Spleen (tissue), 11 donors: ENCODE measurements around the gene VSTM2L. TPM values are rescaled to one million over a fixed set of nuclear protein-coding genes. Genes with fewer than 3 reads are reported as not detected.

ENCODE experiments used
- DNase-seq: peaks from one replicate; pipeline ENCODE4 v3.0.0-alpha.2; 2020
- H3K27ac ChIP-seq, 8 donors: fragments of 200-600 bp; sonication (generic) in 7 of 8; 1 replicate in 4 of 8; 2 replicates in 4 of 8; pipeline versions ENCODE4 v1.5.0 to v1.8.0; 2016 to 2021; ENCODE audit warnings: inconsistent platforms in 4 of 8, mild to moderate bottlenecking in 4 of 8, moderate library complexity in 1 of 8
- H3K27me3 ChIP-seq, 7 donors: fragments of 200-600 bp; sonication (generic) in 6 of 7; replicated peaks in 1 of 7; 1 replicate in 4 of 7; 2 replicates in 3 of 7; pipeline versions ENCODE4 v1.5.0 to v1.8.0; 2016 to 2021; ENCODE audit warnings: inconsistent platforms in 3 of 7, mild to moderate bottlenecking in 1 of 7
- H3K36me3 ChIP-seq, 6 donors: fragments of 200-600 bp; sonication (generic) in 5 of 6; 1 replicate in 4 of 6; 2 replicates in 2 of 6; pipeline versions ENCODE4 v1.5.0 to v1.8.0; 2016 to 2021; ENCODE audit warnings: inconsistent platforms in 2 of 6
- H3K4me1 ChIP-seq, 6 donors: fragments of 200-600 bp; sonication (generic) in 5 of 6; 1 replicate in 3 of 6; 2 replicates in 3 of 6; pipeline versions ENCODE4 v1.5.0 to v1.8.0; 2016 to 2021; ENCODE audit warnings: inconsistent platforms in 3 of 6
- H3K4me3 ChIP-seq, 8 donors: fragments of 200-600 bp; sonication (generic) in 7 of 8; 1 replicate in 4 of 8; 2 replicates in 4 of 8; pipeline versions ENCODE4 v1.5.0 to v1.8.0; 2016 to 2021; ENCODE audit warnings: inconsistent platforms in 4 of 8, mild to moderate bottlenecking in 4 of 8, moderate library complexity in 2 of 8
- H3K9me3 ChIP-seq, 8 donors: fragments of 200-600 bp; sonication (generic) in 7 of 8; 1 replicate in 4 of 8; 2 replicates in 4 of 8; pipeline versions ENCODE4 v1.5.0 to v1.8.0; 2016 to 2021; ENCODE audit warnings: inconsistent platforms in 4 of 8
- POLR2A ChIP-seq, 3 donors: fragments of 450-650 bp; IDR thresholded peaks; one replicate each; pipeline ENCODE4 v1.5.1; 2017; ENCODE audit warnings: antibody characterized with exemption in 3 of 3, mild to moderate bottlenecking in 1 of 3
- POLR2AphosphoS5 ChIP-seq, 3 donors: sonication (generic); formaldehyde crosslinking; IDR thresholded peaks; one replicate each; pipeline ENCODE4 v1.5.1; 2017; ENCODE audit warnings: antibody characterized with exemption in 3 of 3
- WGBS, 5 donors: extraction: QIAGEN DNeasy Blood & Tissue Kit in 3 of 5; methylation state at CpG; one replicate each; pipeline versions ENCODE4 v1.1.5 to v1.1.7; 2013 to 2018; 5-methylcytosine and 5-hydroxymethylcytosine counted together
- intact Hi-C: fragments of 100-400 bp; cut with DNase I; formaldehyde crosslinking; loops from one replicate; pipeline ENCODE4 v1.15.0; 2023; ENCODE audit warnings: low total_unique reads
- polyA plus RNA-seq, 3 donors: library from polyadenylated mRNA; stranded (reverse); fragments of 200-250 nt; gene quantifications; one replicate each; pipeline ENCODE4 v1.2.1, GENCODE V29; 2013
- total RNA-seq, 7 donors: library from RNA; depleted of rRNA in 3 of 7; stranded (reverse); fragments of >200 nt in 3 of 7; fragmentation: NEBNext Ultra II Directional in 4 of 7; extraction: Animal tissue kit (Norgen Biotek cat#: 25700) in 4 of 7; gene quantifications; one replicate each; pipeline versions ENCODE4 v1.1.0 to v1.2.1, GENCODE V29; 2016 to 2021
- TF ChIP-seq, protein P1 (sequence below), 11 experiments: fragments of 200-600 bp in 7 of 11; fragments of 450-650 bp in 4 of 11; sonication (generic) in 4 of 11; IDR thresholded peaks in 8 of 11; conservative IDR thresholded peaks in 3 of 11; 1 replicate in 7 of 11; 2 replicates in 4 of 11; pipeline versions ENCODE4 v1.4.0 to v1.8.0; 2016 to 2021; ENCODE audit warnings: antibody characterized with exemption in 11 of 11, inconsistent platforms in 4 of 11, mild to moderate bottlenecking in 1 of 11
- donor health status: healthy with polysubstance abuse.
- donor health status: DM: no; HTN: no; CAD: no; lungs with moderate emphysema.
- donor health status: DM: no; HTN: no; CAD: no.
- donor health status: Bipolar disorder and iron deficiency.
- donor health status: healthy.
- donor health status: DM: no; HTN: no; CAD: no.
- donor health status: DM: yes; HTN: yes; CAD: no.

Gene VSTM2L
- total and polyA plus RNA-seq, 10 donors, result 1.7 to 88.7 (median 24.6) TPM

- no peak for DNase-seq
- H3K4me1 ChIP-seq, result peaks cover 2 to 46% (median 32%) of the 10 kb centered on the region in 6 donors
- no peaks in the 10 kb centered on the region for H3K36me3 ChIP-seq
- WGBS, 5 donors, result 61 to 69% (median 62%) methylated on average over 9 of the region's 9 CpGs
- intact Hi-C loops, result loop anchor here (10.0 kb wide), 1 partner anchor 84 kb away; no protein-coding TSS in a partner anchor
- peaks cover 0 to 93% (median 0%) of the 10 kb centered on the region in 7 donors for H3K27me3 ChIP-seq
- no peak for TF ChIP-seq POLR2A (IDR thresholded peaks at IDR 0.05)
- TF ChIP-seq, protein P1, sequence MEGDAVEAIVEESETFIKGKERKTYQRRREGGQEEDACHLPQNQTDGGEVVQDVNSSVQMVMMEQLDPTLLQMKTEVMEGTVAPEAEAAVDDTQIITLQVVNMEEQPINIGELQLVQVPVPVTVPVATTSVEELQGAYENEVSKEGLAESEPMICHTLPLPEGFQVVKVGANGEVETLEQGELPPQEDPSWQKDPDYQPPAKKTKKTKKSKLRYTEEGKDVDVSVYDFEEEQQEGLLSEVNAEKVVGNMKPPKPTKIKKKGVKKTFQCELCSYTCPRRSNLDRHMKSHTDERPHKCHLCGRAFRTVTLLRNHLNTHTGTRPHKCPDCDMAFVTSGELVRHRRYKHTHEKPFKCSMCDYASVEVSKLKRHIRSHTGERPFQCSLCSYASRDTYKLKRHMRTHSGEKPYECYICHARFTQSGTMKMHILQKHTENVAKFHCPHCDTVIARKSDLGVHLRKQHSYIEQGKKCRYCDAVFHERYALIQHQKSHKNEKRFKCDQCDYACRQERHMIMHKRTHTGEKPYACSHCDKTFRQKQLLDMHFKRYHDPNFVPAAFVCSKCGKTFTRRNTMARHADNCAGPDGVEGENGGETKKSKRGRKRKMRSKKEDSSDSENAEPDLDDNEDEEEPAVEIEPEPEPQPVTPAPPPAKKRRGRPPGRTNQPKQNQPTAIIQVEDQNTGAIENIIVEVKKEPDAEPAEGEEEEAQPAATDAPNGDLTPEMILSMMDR (IDR thresholded peaks at IDR 0.05 in 8 of 11, conservative IDR thresholded peaks at IDR 0.05 in 3 of 11), result no peak
- TF ChIP-seq POLR2AphosphoS5 (IDR thresholded peaks at IDR 0.05), result no peak
- H3K27ac ChIP-seq, result no peak overlapping the region
- no peak overlapping the region for H3K4me3 ChIP-seq
- no peaks in the 10 kb centered on the region for H3K9me3 ChIP-seq
These were observed 8.3 kb downstream of the VSTM2L start for GRCh38 chr20:37911261-37911660.

DNA sequence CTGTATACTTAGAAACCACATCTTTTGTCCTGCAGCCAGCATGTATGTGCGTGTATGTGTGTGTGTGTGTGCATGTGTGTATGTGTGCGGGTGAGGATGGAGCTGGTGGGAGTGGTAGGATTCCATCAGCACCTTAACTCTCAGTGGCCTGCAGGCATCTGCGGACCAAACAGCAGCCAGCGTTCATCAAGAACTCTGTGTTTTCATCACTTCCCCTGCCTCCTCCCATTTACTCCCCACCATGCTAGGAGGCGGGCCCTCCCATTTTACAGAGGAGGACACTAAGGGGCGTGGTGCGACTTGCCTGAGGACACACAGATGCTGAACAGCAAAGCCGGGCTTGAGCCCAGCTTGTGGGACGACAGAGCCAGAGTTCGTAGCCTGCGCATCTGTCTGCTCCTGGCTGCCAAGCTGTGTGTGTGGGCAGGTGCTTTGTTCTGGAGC, 8.9 kb downstream of the VSTM2L start:
- Histone ChIP-seq H3K27me3 (peaks cover 0 to 93% (median 0%) of the 10 kb centered on the region in 7 donors), H3K27ac (no peak overlapping the region), H3K4me3 (no peak overlapping the region), H3K4me1 (peaks cover 4 to 52% (median 34%) of the 10 kb centered on the region in 6 donors), H3K9me3 (no peaks in the 10 kb centered on the region), H3K36me3 (no peaks in the 10 kb centered on the region)
- intact Hi-C loops, result loop anchor here (10.0 kb wide), 1 partner anchor 83 kb away; no protein-coding TSS in a partner anchor
- DNase-seq, result no peak
- no peak for TF ChIP-seq POLR2A (IDR thresholded peaks at IDR 0.05)
- TF ChIP-seq, protein P1 (IDR thresholded peaks at IDR 0.05 in 8 of 11, conservative IDR thresholded peaks at IDR 0.05 in 3 of 11), result no peak
- TF ChIP-seq POLR2AphosphoS5 (IDR thresholded peaks at IDR 0.05), result no peak
- 19 to 30% (median 23%) methylated on average over 11 of the region's 11 CpGs for WGBS, 5 donors

DNA sequence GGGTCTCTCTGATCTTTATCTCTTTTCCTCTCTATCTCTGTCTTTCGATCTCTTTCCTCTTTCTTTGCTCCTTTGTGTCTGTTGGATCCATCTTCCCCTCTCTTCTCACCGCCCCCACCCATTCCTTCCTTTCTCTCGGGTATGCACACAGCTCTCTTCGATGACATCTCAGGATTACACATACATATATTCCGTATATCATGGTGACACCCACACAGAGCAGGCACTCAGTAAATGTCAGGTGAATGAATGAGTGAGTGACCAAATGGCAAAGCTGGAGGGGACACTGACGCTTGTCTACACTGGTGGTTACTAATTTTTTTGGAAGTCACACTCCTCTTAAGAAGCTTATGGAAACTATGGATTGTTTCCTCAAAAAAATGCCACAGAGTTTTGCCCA, 9.9 kb downstream of the VSTM2L start:
- TF ChIP-seq POLR2A (IDR thresholded peaks at IDR 0.05), result no peak
- TF ChIP-seq, protein P1 (IDR thresholded peaks at IDR 0.05 in 8 of 11, conservative IDR thresholded peaks at IDR 0.05 in 3 of 11), result no peak
- TF ChIP-seq POLR2AphosphoS5 (IDR thresholded peaks at IDR 0.05), result no peak
- Histone ChIP-seq H3K4me1 (peaks cover 4 to 62% (median 39%) of the 10 kb centered on the region in 6 donors), H3K4me3 (no peak overlapping the region), H3K27me3 (peaks cover 0 to 96% (median 0%) of the 10 kb centered on the region in 7 donors), H3K27ac (peak overlapping the region in 1 of 8 donors; percentile 5), H3K9me3 (no peaks in the 10 kb centered on the region), H3K36me3 (no peaks in the 10 kb centered on the region)
- intact Hi-C loops, result loop anchor here (10.0 kb wide), 1 partner anchor 82 kb away; no protein-coding TSS in a partner anchor
- DNase-seq, result no peak
- 52 to 78% (median 61%) methylated on average over 6 of the region's 6 CpGs for WGBS, 5 donors

- peak overlapping the region in 1 of 8 donors; percentile 5 for H3K27ac ChIP-seq
- 81 to 88% (median 85%) methylated on average over 19 of the region's 19 CpGs for WGBS, 5 donors
- no peak overlapping the region for H3K4me3 ChIP-seq
- DNase-seq, result no peak
- no peaks in the 10 kb centered on the region for H3K9me3 ChIP-seq
- intact Hi-C loops, result loop anchor here (10.0 kb wide), 1 partner anchor 81 kb away; no protein-coding TSS in a partner anchor
- H3K36me3 ChIP-seq, result no peaks in the 10 kb centered on the region
- H3K27me3 ChIP-seq, result peaks cover 0 to 94% (median 0%) of the 10 kb centered on the region in 7 donors
- peaks cover 4 to 67% (median 44%) of the 10 kb centered on the region in 6 donors for H3K4me1 ChIP-seq
- no peak for TF ChIP-seq POLR2A (IDR thresholded peaks at IDR 0.05)
- TF ChIP-seq, protein P1 (IDR thresholded peaks at IDR 0.05 in 8 of 11, conservative IDR thresholded peaks at IDR 0.05 in 3 of 11), result no peak
- TF ChIP-seq POLR2AphosphoS5 (IDR thresholded peaks at IDR 0.05), result no peak
These were observed 10.8 kb downstream of the VSTM2L start for GRCh38 chr20:37913567-37914366.
